ENCODE measurements around the gene ASB13.

- TF ChIP-seq POLR2A (IDR thresholded peaks at IDR 0.05; ENCODE audit: low read length) (no peak), GATA1 (IDR thresholded peaks at IDR 0.05; ENCODE audit: low read depth, low read length) (no peak)
Measured at GRCh38 chr10:5656737-5657579, 9.4 kb downstream of the ASB13 start.

Measured in erythroblast (primary cell).